Fibroblast of the aortic adventitia (primary cell): Measurements from ENCODE around the gene MIXL1. TPM values are rescaled to one million over a fixed set of nuclear protein-coding genes. Genes with fewer than 3 reads are reported as not detected.

ENCODE experiments used
- DNase-seq: peaks from one replicate; pipeline ENCODE4 v3.0.0-alpha.2; 2010; ENCODE audit warnings: low read depth
- H3K4me3 ChIP-seq: 2 replicates; pipeline ENCODE4 v1.5.1; 2011; ENCODE audit warnings: low read depth, mild to moderate bottlenecking, control low read depth, low read length, moderate library complexity
- total RNA-seq: library from RNA; depleted of rRNA; stranded (reverse); fragments of >200 nt; gene quantifications from 2 replicates; pipeline ENCODE4 v1.2.3, GENCODE V29; 2012; ENCODE audit warnings: low replicate concordance
- TF ChIP-seq, protein P1 (sequence below): IDR thresholded peaks from 2 replicates; pipeline ENCODE4 v1.5.1; 2011; ENCODE audit warnings: mild to moderate bottlenecking, low read length, control low read depth, inconsistent platforms; ENCODE audit not compliant: insufficient read depth

The MIXL1 gene
- total RNA-seq, 1 donor: not detected

DNA sequence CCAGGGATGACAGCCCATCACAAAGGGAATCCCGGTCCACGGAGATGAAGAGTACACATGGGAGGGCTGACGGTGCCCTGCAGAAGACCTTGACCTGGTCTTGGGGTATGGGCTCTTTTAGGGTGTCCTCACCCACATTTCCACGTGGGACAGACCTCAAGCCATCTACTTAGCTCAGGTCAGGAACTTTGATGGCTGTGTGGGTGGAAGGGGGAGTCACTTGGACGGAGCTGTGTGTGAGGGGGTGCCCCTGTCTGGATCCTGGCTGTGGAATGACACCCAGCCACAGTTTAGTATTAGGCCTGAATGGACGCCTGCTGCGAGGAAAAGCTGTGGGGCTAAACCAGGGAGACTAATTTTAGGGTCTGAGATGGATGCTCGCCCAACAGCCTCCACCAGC is 10.9 kb upstream of the MIXL1 start:
- DNase-seq: no peak
- H3K4me3 ChIP-seq: no peak overlapping the region
- TF ChIP-seq, protein P1, sequence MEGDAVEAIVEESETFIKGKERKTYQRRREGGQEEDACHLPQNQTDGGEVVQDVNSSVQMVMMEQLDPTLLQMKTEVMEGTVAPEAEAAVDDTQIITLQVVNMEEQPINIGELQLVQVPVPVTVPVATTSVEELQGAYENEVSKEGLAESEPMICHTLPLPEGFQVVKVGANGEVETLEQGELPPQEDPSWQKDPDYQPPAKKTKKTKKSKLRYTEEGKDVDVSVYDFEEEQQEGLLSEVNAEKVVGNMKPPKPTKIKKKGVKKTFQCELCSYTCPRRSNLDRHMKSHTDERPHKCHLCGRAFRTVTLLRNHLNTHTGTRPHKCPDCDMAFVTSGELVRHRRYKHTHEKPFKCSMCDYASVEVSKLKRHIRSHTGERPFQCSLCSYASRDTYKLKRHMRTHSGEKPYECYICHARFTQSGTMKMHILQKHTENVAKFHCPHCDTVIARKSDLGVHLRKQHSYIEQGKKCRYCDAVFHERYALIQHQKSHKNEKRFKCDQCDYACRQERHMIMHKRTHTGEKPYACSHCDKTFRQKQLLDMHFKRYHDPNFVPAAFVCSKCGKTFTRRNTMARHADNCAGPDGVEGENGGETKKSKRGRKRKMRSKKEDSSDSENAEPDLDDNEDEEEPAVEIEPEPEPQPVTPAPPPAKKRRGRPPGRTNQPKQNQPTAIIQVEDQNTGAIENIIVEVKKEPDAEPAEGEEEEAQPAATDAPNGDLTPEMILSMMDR: no peak

DNA sequence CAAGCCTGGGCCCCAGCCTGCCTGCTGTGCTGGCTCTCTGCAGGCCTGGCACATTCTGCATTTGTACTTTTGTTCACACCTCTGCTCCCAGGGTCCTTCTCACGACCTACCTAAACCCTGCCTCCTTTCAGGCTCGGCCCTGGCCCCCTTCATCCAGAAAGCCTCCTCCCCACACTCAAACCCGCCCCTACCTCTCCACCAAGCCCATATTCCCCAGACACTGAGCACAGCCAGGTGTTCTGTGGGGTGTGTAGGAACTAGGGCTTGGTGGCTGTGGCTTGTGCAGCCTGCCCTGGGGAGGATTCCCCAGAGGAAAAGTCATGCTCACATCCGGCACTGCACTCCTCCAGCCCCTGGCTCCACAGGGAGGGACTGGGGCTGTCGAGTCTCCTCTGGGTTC is 8.2 kb upstream of the MIXL1 start:
- DNase-seq: no peak
- TF ChIP-seq, protein P1: no peak
- H3K4me3 ChIP-seq: no peak overlapping the region

DNA sequence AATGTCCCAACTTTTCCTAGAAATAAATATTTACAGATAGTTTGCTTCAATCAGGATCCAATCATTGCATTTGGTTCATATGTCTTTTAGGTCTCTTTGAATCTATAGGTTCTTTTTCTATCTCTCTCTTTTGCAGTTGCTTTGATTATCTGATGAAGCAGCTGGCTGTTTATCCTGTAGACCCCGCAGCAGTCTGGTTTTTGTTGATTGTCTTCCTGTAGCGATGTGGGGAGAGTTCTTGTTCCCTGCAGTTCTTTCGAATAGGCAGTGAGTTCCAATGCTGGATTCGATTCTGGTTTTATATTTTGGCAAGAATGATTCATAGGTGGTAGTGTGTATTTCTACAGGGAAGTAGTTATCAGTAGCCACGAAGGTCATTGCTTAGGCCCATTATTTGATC is 7.4 kb upstream of the MIXL1 start:
- no peak for DNase-seq
- TF ChIP-seq, protein P1: no peak
- no peak overlapping the region for H3K4me3 ChIP-seq

DNA sequence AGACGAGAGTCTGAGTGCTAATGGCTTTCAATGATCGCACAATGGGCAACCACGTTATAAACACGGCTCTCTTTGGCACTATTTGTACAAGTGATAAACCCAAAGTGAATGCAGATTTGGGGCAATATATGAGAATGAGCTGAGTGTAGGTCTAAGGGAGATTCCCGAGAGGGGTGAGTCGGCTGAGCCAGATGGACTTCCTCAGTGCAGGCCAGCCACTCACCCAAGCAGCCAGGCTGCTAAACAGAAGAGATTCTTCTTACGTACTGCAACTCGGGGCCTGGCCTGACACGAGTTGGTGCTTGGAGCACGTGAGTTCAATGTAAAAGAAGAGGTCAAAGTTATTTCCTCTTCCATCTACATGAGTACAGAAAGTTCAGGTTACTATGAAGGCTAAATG is 6.2 kb upstream of the MIXL1 start:
- peak; percentile 43 for DNase-seq
- no peak overlapping the region for H3K4me3 ChIP-seq
- TF ChIP-seq, protein P1: no peak

DNA sequence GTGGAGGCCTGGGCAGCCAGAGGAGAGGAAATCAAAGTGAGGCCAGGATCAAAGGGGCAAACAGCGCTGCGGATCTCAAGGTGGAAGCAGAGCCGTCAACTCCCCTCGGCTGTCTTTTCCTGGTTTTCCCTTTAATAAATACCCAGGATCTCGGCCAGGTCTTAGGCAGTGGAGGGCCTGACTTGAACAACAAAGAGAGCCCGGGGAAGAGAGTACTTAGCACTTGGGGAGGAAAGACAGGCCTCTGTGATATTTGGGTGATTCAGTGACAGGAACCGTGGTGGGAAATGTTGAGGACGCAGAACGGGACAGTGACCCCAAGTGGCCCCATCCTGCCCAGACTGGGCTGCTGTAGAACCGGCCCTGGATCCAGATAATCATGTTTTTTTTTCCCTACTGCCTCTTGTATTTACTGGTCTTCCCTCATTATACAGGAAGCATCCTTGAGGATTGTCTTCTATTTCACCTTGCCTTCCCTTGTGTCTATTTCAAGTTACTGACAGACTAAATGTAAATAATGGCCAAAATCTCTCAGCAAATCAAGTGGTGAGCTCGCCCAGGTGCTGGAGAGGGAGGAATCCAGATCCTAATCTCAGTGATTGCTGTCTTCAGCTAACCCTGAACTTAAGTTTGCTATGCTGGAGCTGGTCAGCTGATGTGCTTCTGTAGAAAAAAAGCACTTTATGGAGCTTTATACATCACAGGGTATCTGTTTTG is 2.8 kb upstream of the MIXL1 start:
- TF ChIP-seq, protein P1: no peak
- no peak overlapping the region for H3K4me3 ChIP-seq

DNA sequence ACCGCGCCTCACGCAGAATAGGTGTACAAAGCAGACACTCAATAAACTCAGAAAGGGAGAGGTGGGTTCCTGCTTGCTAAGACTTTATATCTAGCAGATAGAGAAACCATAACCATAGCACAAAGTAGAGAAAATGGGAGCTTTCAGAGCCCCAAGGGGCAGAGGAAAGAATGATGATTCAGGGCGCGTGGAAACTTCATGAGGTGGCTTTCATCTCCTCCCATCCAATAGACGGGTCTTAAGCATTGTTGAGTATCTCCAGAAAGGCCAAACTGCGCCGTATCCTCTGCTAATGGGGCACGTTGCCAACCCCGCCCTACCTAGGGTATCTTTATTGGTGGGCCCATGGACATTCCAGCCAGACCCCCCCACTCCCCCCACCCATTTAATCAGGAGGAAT is 778 bp upstream of the MIXL1 start:
- DNase-seq: no peak
- no peak overlapping the region for H3K4me3 ChIP-seq
- TF ChIP-seq, protein P1: no peak

More for the DNA sequence above, 2.8 kb upstream of the MIXL1 start:
- no peak for DNase-seq

DNA sequence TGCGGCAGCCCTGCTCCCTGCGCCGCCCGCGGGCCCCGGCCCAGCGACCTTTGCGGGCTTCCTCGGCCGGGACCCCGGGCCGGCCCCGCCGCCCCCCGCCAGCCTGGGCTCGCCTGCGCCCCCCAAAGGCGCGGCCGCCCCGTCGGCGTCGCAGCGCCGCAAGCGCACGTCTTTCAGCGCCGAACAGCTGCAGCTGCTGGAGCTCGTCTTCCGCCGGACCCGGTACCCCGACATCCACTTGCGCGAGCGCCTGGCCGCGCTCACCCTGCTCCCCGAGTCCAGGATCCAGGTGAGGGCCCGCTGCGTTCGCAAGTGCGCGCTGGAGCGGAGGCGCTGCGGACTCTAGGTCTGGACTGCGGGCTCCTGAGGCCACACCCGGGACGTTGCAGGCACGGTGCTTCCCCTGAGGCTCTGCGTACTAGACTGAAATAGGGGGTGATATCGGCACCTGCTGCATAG is 351 bp downstream of the MIXL1 start:
- DNase-seq: no peak
- TF ChIP-seq, protein P1: no peak
- peak overlapping the region; percentile 55 for H3K4me3 ChIP-seq
